Measurements from ENCODE around the gene SLC12A7. TPM values are rescaled to one million over a fixed set of nuclear protein-coding genes. Genes with fewer than 3 reads are reported as not detected.

SLC12A7 gene
- total RNA-seq, 1 experiment from 2014 or later = 207 TPM

GRCh38 chr5:1089621-1090040 is 22.2 kb downstream of the SLC12A7 start:
- peaks cover 3% of the 10 kb centered on the region for H3K36me3 ChIP-seq (ENCODE audit: low read depth)
- H3F3A ChIP-seq (ENCODE audit: insufficient read depth, low read depth) = no peaks in the 10 kb centered on the region
- TF ChIP-seq, protein P1, sequence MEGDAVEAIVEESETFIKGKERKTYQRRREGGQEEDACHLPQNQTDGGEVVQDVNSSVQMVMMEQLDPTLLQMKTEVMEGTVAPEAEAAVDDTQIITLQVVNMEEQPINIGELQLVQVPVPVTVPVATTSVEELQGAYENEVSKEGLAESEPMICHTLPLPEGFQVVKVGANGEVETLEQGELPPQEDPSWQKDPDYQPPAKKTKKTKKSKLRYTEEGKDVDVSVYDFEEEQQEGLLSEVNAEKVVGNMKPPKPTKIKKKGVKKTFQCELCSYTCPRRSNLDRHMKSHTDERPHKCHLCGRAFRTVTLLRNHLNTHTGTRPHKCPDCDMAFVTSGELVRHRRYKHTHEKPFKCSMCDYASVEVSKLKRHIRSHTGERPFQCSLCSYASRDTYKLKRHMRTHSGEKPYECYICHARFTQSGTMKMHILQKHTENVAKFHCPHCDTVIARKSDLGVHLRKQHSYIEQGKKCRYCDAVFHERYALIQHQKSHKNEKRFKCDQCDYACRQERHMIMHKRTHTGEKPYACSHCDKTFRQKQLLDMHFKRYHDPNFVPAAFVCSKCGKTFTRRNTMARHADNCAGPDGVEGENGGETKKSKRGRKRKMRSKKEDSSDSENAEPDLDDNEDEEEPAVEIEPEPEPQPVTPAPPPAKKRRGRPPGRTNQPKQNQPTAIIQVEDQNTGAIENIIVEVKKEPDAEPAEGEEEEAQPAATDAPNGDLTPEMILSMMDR (conservative IDR thresholded peaks at IDR 0.05) = no peak
- TF ChIP-seq EZH2 (IDR thresholded peaks at IDR 0.05; ENCODE audit: low read depth) = no peak
- H3K27ac ChIP-seq = no peak overlapping the region
- CTCF ChIA-PET = no interaction called here
- H3K4me2 ChIP-seq = no peak overlapping the region
- no peak overlapping the region for H2AFZ ChIP-seq
- no peaks in the 10 kb centered on the region for H3K79me2 ChIP-seq (ENCODE audit: low read depth)
- no peaks in the 10 kb centered on the region for H3K9me2 ChIP-seq (ENCODE audit: insufficient read depth)
- H3K4me3 ChIP-seq = no peak overlapping the region
- H3K9me3 ChIP-seq (ENCODE audit: insufficient read depth, low read depth) = no peaks in the 10 kb centered on the region
- H3K4me1 ChIP-seq (replicated peaks; ENCODE audit: insufficient read depth) = no peaks in the 10 kb centered on the region
- POLR2A ChIA-PET (ENCODE audit: unreplicated experiment) = no interaction called here
- BruUV-seq (replicated peaks) = no TSS peak
- H4K20me1 ChIP-seq (ENCODE audit: insufficient read depth) = peaks cover 37% of the 10 kb centered on the region
- intact Hi-C loops (cut with micrococcal nuclease; ENCODE audit: unreplicated experiment) = no loop called here
- H3K27me3 ChIP-seq (ENCODE audit: insufficient read depth, low read depth) = no peaks in the 10 kb centered on the region
- no peak for DNase-seq

DNA sequence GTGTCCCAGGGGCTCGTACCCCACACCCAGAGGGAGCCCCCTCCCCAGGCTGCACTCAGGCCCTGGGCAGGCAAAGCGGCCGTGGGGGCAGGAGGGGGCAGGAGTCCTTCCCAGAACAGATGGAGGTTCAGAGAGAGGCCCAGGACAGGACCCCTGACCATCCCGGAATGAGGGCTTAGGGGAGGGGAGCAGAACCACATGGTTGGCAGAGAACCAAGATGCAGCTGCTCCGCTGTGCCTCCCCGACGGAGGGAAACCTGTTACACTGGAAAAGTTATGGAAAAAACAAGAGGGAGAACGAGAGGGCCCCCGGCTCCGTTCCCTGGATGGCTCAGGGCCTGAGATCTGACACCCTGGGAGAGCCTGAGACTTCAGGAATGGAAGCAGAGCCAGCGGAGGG is 22.7 kb downstream of the SLC12A7 start:
- H3K36me3 ChIP-seq (ENCODE audit: low read depth) = peaks cover 3% of the 10 kb centered on the region
- POLR2A ChIA-PET (ENCODE audit: unreplicated experiment) = no interaction called here
- intact Hi-C loops (cut with micrococcal nuclease; ENCODE audit: unreplicated experiment) = no loop called here
- CTCF ChIA-PET = no interaction called here
- H3K4me3 ChIP-seq = no peak overlapping the region
- DNase-seq = no peak
- H3K27ac ChIP-seq = no peak overlapping the region
- no peaks in the 10 kb centered on the region for H3K9me2 ChIP-seq (ENCODE audit: insufficient read depth)
- H3K9me3 ChIP-seq (ENCODE audit: insufficient read depth, low read depth) = no peaks in the 10 kb centered on the region
- no peaks in the 10 kb centered on the region for H3K27me3 ChIP-seq (ENCODE audit: insufficient read depth, low read depth)
- peaks cover 34% of the 10 kb centered on the region for H4K20me1 ChIP-seq (ENCODE audit: insufficient read depth)
- no TSS peak for BruUV-seq (replicated peaks)
- no peak overlapping the region for H3K4me2 ChIP-seq
- no peaks in the 10 kb centered on the region for H3K4me1 ChIP-seq (replicated peaks; ENCODE audit: insufficient read depth)
- TF ChIP-seq, protein P1 (conservative IDR thresholded peaks at IDR 0.05) = no peak
- no peak for TF ChIP-seq EZH2 (IDR thresholded peaks at IDR 0.05; ENCODE audit: low read depth)
- H3K79me2 ChIP-seq (ENCODE audit: low read depth) = no peaks in the 10 kb centered on the region
- H3F3A ChIP-seq (ENCODE audit: insufficient read depth, low read depth) = no peaks in the 10 kb centered on the region
- H2AFZ ChIP-seq = no peak overlapping the region

GRCh38 chr5:1088726-1089125 is 23.1 kb downstream of the SLC12A7 start:
- ChIA-PET POLR2A (ENCODE audit: unreplicated experiment) (no interaction called here), CTCF (no interaction called here)

More at GRCh38 chr5:1088726-1089125, 23.1 kb downstream of the SLC12A7 start:
- Histone ChIP-seq H3K4me2 (no peak overlapping the region), H3F3A (ENCODE audit: insufficient read depth, low read depth) (no peaks in the 10 kb centered on the region), H4K20me1 (ENCODE audit: insufficient read depth) (peaks cover 35% of the 10 kb centered on the region), H3K27ac (no peak overlapping the region), H3K4me1 (replicated peaks; ENCODE audit: insufficient read depth) (no peaks in the 10 kb centered on the region), H2AFZ (no peak overlapping the region), H3K9me2 (ENCODE audit: insufficient read depth) (no peaks in the 10 kb centered on the region), H3K4me3 (no peak overlapping the region), H3K79me2 (ENCODE audit: low read depth) (no peaks in the 10 kb centered on the region), H3K9me3 (ENCODE audit: insufficient read depth, low read depth) (no peaks in the 10 kb centered on the region), H3K27me3 (ENCODE audit: insufficient read depth, low read depth) (no peaks in the 10 kb centered on the region), H3K36me3 (ENCODE audit: low read depth) (no peaks in the 10 kb centered on the region; the same call in 1 of the 2 replicates)
- no peak for DNase-seq
- BruUV-seq (replicated peaks) = no TSS peak
- TF ChIP-seq EZH2 (IDR thresholded peaks at IDR 0.05; ENCODE audit: low read depth) = no peak
- TF ChIP-seq, protein P1 (conservative IDR thresholded peaks at IDR 0.05) = no peak
- intact Hi-C loops (cut with micrococcal nuclease; ENCODE audit: unreplicated experiment) = no loop called here

Measured in PC-9 (cell line).